ENCODE results near the gene FREY1.

FREY1 gene

GRCh38 chr11:45929486-45930030 lies 22.5 kb upstream of the FREY1 start:
- no peak overlapping the region for H3K27ac ChIP-seq (replicated peaks)
- H3K4me3 ChIP-seq (replicated peaks; ENCODE audit: insufficient read depth, low read length): no peak overlapping the region
- no peak for DNase-seq (ENCODE audit: low read depth in 1 of 2, low spot score in 1 of 2)
- H3K27me3 ChIP-seq (ENCODE audit: insufficient read depth, poor library complexity, severe bottlenecking): peaks cover 2% of the 10 kb centered on the region
- no peak for TF ChIP-seq CTCF (IDR thresholded peaks at IDR 0.05; ENCODE audit: insufficient read depth, low read length)
- no peak for TF ChIP-seq REST (IDR thresholded peaks at IDR 0.05; ENCODE audit: insufficient replicate concordance, low read depth)
- no peak for TF ChIP-seq GABPA (IDR thresholded peaks at IDR 0.05; ENCODE audit: low read depth)
- no peak for TF ChIP-seq POLR2AphosphoS5 (IDR thresholded peaks at IDR 0.05; ENCODE audit: low read depth)
- TF ChIP-seq SPI1 (IDR thresholded peaks at IDR 0.05; ENCODE audit: borderline replicate concordance, low read depth): no peak

GRCh38 chr11:45928535-45929215 lies 21.6 kb upstream of the FREY1 start:
- Histone ChIP-seq H3K4me3 (replicated peaks; ENCODE audit: insufficient read depth, low read length) (no peak overlapping the region), H3K27me3 (ENCODE audit: insufficient read depth, poor library complexity, severe bottlenecking) (peaks cover 8% of the 10 kb centered on the region), H3K27ac (replicated peaks) (no peak overlapping the region)
- no peak for DNase-seq (ENCODE audit: low read depth in 1 of 2, low spot score in 1 of 2)
- no peak for TF ChIP-seq GABPA (IDR thresholded peaks at IDR 0.05; ENCODE audit: low read depth)
- no peak for TF ChIP-seq CTCF (IDR thresholded peaks at IDR 0.05; ENCODE audit: insufficient read depth, low read length)
- TF ChIP-seq POLR2AphosphoS5 (IDR thresholded peaks at IDR 0.05; ENCODE audit: low read depth): no peak
- TF ChIP-seq SPI1 (IDR thresholded peaks at IDR 0.05; ENCODE audit: borderline replicate concordance, low read depth): no peak
- no peak for TF ChIP-seq REST (IDR thresholded peaks at IDR 0.05; ENCODE audit: insufficient replicate concordance, low read depth)

GRCh38 chr11:45927684-45928413 lies 20.8 kb upstream of the FREY1 start:
- TF ChIP-seq SPI1 (IDR thresholded peaks at IDR 0.05; ENCODE audit: borderline replicate concordance, low read depth) (no peak), REST (IDR thresholded peaks at IDR 0.05; ENCODE audit: insufficient replicate concordance, low read depth) (no peak), POLR2AphosphoS5 (IDR thresholded peaks at IDR 0.05; ENCODE audit: low read depth) (no peak), CTCF (IDR thresholded peaks at IDR 0.05; ENCODE audit: insufficient read depth, low read length) (no peak), GABPA (IDR thresholded peaks at IDR 0.05; ENCODE audit: low read depth) (no peak)

More at GRCh38 chr11:45927684-45928413, 20.8 kb upstream of the FREY1 start:
- Histone ChIP-seq H3K27ac (replicated peaks) (no peak overlapping the region), H3K4me3 (replicated peaks; ENCODE audit: insufficient read depth, low read length) (no peak overlapping the region), H3K27me3 (ENCODE audit: insufficient read depth, poor library complexity, severe bottlenecking) (peaks cover 14% of the 10 kb centered on the region)
- no peak for DNase-seq (ENCODE audit: low read depth in 1 of 2, low spot score in 1 of 2)
